GM19455 (cell line): ENCODE data around the gene NFKBIB.
A peak's percentile ranks its signal among the peaks of the same experiment; 100 is the strongest.
"Not testable (repeated sequence)": the region's sequence is repeated elsewhere in the genome, so short reads cannot be mapped to it uniquely, and the experiment has no call there.

Experiments
- ATAC-seq: cut with Tn5 transposase; IDR thresholded peaks from one replicate; pipeline ENCODE4 v1.9.1; 2021; ENCODE audit not compliant: unreplicated experiment

Gene NFKBIB

DNA sequence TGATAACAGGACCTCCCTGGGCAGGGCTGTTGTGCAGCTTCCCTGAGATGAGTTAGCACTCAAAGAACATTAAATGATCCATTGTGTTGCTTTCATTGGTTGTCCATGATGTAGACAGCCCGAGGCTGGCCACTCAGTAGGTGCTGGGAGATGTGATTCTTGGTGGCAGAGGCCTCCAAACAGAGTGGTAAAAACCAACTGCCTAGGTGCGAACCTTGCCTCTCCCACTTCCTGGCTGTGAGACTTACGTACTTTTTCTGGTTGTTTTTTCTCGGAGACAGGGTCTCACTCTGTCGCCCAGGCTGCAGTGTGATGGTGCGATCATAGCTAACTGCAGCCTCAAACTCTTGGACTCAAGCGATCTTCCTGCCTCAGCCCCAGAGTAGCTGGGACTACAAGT, 24.6 kb downstream of the NFKBIB start:
- ATAC-seq, result no peak

DNA sequence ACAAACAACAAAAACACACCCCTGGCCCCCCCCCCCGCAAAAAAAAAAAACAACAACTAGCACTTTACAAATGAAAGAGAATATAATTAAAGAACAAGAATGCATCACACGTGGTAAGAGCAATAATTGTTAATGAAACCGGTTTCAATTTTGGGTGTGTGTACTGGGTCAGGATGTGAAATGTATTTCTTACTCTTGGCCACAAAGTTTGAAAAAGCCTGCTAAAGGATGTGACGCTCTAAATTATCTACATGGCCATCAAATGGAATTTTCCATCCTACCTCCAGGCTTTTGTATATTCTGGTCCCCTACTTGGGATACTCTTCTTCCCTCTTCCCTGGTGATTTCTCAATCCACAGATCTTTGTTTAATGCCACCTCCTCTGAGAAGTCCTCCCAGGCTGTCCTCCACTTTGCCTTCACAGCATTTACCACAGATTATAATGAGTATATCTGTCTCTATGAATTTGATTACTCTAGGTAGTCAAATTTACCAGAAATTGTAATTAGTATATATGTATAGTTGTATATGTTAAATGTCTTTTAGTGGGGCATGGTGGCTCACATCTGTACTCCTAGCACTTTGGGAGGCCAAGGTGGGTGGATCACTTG, 28.7 kb downstream of the NFKBIB start:
- no peak for ATAC-seq

DNA sequence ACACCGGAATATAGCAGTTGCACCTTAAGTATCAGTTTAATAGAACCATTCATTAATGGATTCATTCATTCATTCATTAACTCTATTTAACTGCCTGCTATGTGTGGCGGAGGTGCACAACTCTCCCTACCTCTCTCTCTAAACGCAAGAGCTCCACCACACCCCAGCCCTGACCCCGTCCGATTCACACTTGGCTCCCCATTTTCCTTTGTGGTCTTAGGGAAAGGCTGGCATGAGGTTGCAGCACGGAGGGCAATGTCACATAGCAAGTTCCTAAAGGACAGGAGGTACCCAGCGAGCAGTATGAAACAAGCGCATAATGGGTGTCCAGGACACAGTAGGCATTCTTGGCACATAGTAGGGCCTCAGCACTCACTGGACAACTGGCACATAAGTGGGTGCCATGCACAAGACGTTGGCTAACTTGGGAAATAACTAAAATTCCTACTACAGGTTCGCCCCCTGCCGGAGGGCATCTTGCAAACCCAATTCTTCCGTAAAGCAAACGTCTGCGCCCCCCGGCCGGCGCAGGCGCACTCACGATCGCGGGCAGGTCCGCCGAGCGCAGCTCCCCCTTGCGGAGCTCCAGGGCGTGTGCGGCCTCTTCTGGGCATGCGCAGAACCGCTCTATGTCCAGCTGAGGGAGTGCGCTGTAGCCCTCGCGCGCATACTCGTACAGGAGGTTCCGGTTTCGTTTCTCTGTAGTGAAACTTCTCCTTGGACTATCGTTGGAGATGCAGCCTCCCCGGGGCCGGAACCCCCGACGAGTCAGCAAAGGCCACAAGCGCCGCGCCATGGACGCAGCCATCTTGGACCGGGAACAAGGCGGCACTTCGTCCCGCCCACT, 30.4 kb downstream of the NFKBIB start, which contains the start of gene SARS2:
TSS of gene SARS2 (minus strand) at position 835 of the 847 bp plus-strand sequence. CDS start at position 808, 27 bp downstream.
- ATAC-seq, result peak; percentile 57

DNA sequence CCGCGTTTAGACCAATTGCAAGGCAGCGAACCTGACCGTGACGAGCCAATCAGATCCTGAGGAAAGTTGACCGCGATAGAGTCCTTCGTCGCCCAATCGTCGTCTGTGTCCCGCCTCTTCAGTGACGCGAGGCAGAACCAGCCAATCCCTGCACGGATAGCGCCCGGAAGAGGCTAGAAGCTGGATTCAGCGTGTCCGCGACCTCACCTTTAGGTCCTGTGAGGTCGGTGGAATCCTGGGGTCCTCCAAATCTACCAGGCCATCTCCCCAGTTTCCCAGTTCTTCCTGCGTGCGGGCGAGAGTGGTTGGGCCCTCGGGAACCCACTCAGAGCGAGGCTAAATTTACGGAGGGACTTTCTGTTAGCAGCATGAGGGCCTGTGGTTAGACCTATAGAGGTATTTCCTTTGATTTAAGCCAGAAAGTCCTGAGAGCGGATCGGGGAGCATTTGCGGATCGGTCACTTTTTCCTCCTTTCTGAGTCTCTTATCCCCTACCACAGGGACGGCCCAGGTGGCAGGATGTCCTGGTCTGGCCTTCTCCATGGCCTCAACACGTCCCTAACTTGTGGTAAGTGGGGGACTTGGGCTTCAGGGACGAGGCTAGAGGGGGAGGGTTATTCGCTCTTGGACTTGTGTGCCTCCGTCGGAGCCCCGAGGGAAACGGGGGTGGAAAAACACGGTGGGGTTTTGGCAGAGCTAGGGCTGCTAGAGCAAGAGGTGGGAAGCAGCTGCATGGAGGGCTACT, 31.2 kb downstream of the NFKBIB start, which contains the start of gene MRPS12:
TSS of gene MRPS12 (plus strand) at position 169 of the 745 bp plus-strand sequence. CDS start at position 520, 351 bp downstream.
- peak; percentile 92 for ATAC-seq

DNA sequence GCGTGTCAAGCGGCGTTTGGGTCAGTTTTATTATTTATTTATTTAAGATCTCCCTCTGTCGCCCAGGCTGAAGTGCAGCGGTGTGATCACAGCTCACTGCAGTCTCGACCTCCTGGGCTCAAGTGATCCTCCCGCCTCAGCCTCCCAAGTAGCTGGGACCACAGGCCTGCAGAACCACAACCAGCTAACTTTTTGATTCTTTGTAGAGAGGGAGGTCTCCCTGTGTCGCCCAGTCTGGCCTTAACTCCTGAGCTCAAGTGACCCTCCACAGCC, 31.7 kb downstream of the NFKBIB start:
- ATAC-seq, result no peak

DNA sequence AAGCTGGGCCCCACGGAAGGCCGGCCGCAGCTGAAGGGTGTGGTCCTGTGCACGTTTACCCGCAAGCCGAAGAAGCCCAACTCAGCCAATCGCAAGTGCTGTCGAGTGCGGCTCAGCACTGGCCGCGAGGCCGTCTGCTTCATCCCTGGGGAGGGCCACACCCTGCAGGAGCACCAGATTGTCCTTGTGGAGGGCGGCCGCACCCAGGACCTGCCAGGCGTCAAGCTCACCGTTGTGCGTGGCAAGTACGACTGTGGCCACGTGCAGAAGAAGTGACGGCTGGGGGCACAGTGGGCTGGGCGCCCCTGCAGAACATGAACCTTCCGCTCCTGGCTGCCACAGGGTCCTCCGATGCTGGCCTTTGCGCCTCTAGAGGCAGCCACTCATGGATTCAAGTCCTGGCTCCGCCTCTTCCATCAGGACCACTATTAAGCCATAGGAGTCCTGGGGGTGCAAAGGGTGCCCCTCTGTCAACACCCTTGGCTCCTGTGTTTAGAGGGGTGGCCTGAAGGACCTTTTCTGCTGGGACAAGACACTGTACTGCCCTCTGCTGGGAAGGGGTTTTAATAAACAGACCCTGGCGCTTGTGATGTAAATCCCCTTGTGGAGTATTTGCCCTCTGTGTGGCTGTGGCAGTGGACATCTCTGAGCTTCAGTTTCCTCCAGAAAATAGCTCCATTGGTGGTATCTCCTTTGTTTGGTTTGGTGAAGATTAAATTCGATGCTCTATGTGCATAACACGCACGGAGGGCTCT, 32.8 kb downstream of the NFKBIB start:
- ATAC-seq, result no peak

DNA sequence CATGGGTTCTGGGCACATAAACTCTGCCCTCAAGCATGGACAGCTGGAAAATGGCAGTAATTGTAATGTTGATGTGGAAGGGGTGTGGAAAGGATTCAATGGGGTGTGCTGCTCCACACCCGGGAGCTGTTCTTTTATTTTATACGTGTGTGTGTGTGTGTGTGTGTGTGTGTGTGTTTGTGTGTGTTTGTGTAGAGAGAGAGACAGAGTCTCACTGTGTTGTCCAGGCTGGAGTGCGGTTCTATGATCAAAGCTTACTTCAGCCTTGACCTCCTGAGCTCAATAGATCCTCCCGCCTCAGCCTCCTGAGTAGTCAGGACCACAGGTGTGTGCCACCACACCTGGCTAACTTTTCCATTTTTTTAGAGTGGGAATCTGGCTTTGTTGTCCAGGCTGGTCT, 33.8 kb downstream of the NFKBIB start:
- ATAC-seq, result no peak

DNA sequence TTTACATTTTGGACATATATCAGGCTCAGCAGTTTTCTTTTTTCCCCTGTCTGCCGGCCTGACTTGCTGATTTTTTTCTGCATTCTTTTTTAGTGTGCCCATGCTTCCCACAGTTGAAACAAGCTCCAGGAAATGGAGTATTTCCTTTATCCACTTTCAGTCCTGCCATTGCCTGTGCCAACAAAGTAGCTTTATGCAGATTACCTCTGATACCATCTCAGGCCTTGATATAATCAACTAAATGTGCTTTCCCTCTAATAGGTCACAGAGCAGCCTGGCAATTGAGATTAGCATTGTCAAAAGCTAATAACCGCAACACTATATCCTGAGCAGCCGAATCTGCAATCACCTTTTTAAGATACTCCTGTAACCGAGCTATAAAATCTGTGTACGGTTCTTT, 40.2 kb downstream of the NFKBIB start:
- ATAC-seq, result no peak

DNA sequence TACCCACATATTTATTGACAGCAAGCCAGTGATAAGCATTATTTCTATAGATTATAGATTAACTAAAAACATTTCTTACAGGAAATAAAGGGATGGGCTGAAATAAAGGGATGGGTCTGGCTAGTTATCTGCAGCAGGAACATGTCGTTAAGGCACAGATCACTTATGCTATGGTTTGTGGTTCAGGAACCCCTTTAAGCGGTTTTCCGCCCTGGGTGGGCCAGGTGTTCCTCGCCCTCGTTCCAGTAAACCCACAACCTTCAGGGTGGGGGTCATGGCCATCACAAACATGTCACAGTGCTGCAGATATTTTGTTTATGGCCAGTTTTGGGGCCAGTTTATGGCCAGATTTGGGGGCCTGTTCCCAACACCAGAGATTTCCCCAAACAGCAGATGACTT, 41.7 kb downstream of the NFKBIB start:
- not testable (repeated sequence) for ATAC-seq

DNA sequence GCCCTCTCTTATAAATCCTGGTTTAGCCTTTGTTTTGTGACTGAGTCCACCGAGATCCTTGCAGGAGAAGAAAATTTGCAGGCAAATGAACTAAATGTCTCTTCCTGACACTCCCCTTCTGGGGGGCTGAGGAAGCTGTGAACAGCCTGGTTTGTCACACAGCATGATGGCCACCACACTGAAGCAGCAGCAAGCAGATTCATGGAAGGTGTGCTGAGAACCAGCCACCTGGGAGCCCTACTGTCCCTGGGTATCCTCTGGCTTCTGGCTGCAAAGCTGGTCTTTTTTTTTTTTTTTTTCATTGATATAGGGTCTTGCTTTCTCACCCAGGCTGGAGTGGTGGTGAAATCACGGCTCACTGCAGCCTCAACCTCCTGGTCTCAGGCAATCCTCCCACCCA, 42.2 kb downstream of the NFKBIB start:
- no peak for ATAC-seq

DNA sequence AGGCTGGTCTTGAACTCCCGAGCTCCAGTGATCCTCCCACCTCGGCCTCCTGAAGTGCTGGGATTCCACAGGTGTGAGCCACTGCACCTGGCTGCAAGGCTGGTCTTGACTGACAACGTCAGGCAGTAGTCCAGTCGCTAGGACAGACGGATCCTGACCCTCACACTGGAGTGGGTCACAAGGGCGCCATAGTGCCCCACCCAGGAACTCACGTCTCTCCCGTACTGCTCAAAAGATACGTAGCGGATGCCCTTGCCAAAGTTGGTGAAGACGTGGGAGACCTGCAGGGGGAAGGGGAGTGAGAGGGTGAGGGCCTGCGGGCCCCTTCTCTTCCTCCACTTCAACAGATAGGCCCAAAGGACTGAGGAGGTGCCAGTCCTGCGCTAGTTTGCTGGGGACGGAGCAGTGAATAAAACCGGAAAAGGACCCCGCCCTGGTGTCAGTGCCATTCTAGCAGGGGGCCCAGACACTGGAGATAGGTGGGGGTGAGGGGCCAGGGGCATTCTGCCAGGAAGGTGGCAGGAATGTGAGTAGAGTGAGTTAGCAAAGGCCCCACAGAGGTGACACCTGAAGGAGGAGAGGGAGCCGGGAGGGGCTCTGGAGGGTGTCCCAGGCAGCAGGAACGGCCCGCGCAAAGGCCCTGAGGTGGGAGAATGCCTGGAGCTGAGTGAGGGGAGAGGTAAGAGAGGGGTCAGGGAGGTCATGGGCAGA, 42.9 kb downstream of the NFKBIB start:
- ATAC-seq, result no peak

DNA sequence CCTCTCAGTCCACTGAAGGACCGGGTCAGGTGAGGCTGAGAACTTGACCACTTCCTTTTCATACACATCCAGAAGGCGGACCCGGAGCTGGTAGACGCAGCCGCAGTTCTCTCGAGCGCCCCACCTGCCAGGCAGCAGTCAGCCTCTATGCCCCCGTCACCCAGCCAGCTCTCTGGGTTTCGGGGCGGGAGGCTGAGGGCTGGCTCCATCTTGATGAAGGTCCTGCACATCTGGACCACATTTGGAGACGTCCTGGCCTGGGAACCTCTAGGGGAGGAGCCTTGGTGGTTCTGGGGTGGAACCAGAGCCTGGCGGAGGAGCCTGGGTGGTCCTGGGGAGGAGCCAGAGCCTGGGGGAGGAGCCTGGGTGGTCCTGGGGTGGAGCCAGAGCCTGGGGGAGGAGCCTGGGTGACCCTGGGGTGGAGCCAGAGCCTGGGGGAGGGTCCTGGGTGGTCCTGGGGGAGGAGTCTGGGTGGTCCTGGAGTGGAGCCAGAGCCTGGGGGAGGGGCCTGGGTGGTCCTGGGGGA, 45.3 kb downstream of the NFKBIB start:
- ATAC-seq, result no peak

DNA sequence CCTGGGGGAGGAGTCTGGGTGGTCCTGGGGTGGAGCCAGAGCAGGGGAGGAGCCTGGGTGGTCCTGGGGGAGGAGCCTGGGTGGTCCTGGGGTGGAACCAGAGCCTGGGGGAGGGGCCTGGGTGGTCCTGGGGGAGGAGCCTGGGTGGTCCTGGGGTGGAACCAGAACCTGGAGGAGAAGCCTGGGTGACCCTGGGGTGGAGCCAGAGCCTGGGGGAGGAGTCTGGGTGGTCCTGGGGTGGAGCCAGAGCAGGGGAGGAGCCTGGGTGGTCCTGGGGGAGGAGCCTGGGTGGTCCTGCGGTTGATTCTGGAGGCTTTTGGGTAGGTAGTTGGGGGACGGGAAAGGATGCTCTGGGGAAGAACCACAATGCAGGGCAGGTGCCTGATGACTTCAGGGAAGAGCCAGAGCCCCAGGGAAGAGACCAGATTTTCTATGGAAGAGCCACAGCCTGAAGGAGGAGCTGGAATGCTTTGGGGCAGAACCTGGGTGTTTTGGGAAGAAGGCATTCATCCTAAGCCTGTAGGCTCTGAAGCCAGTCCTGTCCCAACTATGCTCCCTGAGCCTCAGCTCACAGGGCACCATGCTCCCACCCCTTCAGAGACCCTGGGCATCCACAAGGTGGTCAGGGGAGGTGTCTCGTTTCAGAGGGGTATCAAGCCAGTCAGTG, 45.9 kb downstream of the NFKBIB start:
- no peak for ATAC-seq

DNA sequence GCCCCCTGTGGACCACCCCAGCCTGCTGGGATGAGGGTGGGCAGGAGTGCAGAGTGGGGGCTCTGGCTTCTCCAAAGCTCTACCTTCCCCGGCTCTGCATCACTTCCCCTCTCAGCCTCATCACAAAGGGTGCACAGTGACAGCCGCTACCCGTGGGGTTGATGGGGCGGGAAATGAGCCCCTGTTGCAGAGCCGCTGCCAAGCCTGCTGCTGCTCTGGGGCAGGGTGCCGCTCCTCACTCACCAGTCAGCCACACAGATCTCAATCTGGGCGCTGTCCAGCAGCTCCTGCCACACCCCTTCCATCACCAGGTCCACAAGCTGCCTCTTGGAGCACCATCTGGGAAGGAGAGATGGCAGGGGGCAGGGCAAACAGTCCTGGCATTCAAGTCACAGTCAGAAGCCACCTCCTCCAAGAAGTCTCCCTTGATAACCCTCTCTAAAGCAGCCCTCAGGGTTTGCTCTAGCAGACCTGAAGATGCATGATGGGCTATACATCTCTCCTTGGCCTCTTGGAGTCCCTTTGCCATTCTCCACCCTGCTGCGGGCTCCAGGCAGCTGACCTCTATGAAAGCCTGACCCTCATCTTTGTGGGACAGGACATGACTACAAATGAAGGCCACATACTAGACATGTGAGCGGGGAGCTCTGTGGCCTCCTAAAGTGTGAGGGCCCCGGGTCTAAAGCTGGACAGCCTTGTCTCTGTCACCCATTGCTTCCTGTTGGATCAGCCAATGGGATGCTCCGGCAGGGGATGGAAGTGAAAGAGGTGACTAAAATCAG, 46.7 kb downstream of the NFKBIB start:
- ATAC-seq, result no peak

DNA sequence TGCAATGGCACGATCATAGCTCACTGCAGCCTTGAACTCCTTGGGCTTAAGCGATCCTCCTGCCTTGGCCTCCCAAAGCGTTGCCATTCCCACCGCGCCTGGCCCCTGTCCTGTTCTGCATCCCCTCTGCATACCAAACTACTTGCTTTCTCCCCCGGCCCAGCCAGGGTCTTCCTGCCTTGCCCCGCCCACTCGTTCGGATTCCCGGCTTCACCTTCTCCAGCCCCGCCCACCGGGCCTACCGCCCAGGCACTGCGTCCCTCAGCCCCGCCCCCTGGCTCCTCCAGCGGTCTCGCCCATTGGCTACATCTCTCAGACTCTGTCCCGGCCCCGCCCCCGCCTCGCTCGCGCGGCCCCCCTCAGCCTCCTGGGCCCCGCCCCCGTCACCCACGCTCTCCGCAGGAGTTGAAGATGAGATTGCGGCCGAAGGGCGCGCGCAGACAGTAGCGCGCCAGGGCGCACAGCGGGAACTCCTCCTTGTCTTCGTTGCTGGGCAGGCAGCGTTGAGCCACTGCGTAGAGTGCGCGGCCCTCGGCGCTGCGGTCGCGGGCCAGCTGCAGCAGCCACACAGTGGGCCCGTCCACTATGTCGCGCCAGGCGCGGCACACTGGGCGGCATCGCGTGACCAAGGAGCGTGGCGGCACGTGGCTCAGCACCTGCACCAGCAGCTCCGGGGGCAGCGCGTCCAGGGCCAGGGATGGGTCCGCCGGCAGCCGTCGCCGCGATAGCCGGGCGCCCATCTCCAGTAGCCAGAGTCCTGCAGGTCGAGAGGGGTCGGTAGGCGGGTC, 50.0 kb downstream of the NFKBIB start:
- ATAC-seq, result no peak

DNA sequence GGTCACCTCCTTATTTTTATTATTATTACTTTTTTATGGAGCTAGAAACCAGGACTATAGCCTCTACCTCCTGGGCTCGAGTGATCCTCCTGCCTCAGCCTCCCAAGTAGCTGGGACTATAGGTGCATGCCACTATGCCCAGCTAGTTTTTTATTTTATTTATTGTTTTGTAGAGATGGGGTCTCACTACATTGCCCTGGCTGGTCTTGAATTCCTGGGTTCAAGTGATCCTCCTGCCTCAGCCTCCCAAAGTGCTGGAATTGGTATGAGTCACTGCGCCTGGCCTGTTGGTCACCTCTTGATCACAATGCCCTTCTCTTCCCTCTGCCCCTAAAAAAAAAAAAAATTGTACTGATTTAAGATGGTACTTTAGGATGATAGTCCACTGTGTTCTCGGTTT, 51.4 kb downstream of the NFKBIB start:
- ATAC-seq, result no peak

DNA sequence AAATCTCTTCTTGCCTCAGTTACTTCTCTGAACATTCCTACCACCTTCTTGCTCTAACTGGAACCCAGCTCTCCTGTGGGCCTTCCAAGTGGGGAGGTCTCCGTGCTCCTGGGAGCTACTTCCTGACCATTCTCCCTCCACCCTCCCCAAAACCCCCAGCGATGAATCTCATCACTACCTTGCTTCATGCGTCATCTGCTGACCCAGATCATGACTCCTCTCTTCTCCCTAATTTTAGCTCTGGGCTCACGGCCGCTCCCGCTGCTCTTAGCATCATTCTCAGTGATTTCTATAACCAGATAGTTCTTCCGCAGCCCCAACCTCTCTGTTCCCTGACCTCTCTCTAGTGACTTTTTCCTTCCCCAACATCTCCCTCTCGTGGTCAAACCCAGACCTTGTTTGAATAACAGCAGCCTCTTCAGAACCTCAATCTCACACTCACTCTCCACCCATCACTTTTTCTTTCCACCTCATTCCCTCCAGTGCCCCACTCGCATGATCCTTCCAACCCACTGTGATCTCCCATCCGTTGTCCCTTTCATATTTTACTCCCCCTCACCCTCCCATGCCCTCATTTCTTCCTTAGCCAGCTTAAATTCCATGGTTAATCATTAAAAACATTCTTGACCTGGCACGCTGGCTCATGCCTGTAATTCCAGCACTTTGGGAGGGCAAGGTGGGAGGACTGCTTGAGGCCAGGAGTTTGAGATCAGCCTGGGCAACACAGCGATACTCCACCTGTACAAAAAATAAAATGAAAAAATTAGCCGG, 52.8 kb downstream of the NFKBIB start:
- ATAC-seq, result no peak
